ENCODE data around the gene IFI27.

IFI27 gene

DNA sequence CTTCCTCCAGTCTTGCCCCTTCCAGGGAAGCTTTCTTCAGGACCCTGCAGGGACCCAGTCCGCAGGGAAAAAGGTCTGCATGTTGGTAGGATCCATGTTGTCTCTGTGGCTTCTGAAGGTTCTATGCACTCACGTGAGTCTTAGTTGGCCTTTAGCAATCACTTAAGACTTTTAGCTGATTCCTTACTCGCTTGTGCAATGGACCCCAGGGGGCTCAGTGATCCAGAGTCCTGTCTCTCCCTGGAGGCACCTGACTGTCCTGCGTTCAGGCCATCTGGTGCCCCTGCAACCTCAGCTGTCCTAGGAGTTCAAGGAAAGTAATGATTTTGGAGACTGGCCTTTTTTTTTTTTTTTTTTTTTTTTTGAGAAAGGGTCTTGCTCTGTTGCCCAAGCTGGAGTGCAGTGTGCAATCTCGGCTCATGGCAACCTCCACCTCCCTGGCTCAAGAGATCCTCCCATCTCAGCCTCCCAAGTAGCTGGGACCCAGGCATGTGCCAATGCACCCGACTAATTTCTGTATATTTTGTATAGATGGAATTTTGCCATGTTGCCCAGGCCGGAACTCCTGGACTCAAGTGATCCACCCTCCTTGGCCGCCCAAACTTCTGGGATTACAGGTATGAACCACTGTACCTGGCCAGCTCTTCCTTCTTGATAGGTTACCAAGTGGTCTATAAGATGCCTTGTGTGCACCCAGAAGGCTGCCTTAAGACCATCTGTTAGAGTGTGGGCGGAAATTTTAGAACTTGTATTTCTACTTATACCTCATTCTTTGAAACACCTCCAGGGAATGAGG is 14.2 kb downstream of the IFI27 start:
- DNase-seq (ENCODE audit: low read depth) = no peak

DNA sequence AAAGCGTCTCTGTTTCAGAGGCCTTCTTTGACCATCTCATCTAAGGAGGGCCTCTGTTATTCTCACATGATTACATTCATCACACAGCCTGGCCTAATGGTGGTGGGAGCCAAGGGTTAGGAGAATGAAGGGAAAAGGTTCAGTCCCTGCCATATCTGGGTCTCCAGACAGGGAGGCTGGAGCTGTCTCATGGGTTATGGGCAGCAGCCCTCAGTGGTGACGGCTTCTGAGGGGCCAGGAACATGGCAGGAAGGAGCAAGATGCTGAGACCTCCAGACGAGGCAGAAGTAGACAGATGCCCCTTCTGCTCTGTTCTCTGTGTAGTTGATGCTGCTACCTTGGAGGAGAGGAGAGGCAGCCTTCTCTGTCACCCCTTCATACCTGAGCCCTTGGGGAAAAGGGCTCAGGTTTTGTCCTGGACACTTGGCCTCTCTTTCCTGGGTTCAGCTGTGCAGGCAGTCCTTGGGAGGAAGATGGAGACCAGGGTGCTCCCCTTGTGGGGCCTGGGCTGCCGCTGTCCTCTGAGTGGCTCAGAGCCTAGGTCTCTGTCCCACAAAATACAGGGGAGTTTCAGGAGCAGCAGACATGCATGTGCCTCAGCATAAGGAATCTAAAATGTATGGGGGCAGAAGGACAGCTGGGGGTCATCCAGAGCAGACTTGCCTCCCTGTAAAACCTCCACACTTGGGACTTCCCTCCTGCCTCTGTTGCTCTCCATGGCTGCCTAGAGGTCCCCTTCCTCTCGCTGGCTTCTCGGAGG is 15.3 kb downstream of the IFI27 start:
- DNase-seq (ENCODE audit: low read depth) = no peak

DNA sequence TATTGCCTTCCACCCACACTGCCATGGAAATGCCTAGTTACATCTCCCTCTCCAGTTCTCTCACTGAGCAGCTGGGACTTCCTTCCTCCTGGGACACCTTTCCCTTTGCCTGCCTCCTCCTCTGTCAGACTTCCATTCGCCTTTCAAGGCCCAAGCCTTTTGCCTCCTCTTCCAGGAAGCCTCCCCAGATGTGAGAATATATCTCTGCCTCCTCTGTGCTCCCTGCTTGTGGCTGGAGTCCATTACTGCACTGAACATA is 15.8 kb downstream of the IFI27 start:
- no peak for DNase-seq (ENCODE audit: low read depth)

DNA sequence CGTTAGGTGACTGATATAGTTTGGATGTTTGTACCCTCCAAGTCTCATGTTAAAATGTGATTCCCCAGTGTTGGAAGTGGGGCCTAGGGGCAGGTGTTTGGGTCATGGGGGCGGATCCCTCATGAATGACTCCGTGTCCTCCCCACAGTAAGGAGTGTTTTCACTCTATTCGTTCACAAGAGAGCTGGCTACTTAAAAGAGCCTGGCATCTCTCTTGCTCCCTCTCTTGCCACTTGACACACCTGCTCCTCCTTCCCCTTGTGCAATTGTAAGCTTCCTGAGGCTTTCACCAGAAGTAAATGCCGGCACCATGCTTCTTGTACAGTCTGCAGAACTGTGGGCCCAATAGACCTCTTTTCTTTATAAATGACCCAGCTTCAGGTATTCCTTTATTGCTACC is 16.3 kb downstream of the IFI27 start:
- DNase-seq (ENCODE audit: low read depth) = no peak

DNA sequence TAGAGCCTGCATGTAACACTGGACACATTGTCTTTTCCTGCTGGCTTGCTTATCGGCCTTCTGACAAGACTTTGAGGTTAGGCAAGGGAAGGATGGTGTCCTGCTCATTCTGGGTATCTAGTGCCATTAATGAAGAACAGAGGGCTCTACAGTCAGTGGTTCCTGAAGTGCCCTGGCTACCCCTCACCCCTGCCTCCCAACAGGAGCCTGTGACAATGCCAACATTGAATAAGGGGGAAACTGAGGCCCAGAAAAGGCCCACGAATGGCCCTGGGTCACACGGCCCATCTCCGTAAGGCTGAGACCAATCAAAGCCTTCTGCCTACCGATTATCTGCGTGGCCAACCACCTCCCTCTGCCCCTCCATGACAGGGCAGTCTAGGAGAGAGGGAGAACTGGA is 16.8 kb downstream of the IFI27 start:
- DNase-seq (ENCODE audit: low read depth) = no peak

DNA sequence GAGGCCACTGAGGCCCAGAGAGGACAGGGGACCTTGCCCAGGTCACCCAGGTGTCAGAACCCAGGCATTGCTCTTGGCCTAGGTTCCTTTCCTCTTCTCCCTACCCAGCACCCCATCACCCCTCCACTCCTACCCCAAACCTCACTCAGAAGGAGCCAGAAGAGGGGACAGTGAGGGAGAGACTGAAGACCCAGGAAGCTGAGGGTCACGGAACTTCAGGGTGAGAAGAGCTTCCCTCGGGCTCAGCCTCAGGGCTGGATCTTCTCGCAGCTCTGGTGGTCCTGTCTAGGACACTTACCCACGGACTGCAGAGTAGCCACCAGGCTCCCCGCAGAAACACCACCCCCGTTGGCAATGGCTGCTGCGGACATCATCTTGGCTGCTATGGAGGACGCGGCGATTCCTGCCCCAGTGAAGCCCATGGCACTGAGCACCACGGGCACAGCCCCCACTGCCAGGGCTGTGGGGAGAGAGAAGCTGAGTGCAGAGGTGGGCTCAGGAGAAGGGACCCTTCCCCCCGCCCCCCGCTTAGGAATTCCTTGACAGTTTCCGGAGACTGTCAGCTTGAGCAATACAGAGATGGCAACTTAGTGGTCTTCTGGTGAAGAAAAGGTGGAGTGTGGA is 17.8 kb downstream of the IFI27 start:
- DNase-seq (ENCODE audit: low read depth) = no peak

DNA sequence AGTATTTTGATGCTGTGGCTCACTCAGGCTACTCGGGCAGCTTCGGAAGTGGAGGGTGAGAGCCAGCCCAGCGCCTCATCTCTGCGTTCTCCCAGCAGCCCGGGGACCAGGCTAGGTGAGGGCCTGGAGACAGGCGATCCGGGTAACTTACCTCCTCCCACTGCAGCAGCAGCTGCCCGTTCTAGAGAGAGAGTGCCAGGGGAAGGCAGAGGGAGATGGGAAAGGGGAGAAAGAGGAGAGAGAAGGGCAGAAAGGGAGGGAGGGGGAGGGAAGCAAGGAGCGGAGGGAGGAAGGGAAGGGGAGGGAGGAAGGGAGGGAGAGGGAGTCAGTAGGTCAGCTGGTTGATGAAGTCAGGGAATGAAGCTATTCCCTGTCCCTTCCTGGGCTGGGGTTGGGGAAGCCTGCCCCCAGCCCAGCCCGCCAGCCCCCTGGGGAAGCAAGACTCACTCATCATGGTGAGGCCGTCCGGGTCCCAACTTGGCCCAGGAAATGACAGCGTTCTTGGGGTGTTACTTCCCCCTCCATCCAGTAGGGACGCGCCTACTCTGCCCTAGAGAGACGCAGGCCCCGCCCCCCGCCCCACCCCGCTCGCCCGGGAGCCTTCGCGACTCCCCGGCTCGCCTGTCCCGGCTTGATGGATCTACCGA is 18.7 kb downstream of the IFI27 start, which contains the start of gene IFI27L2:
IFI27L2 (minus strand) TSS at position 494 of the 647 bp plus-strand sequence; CDS start at position 454, 40 bp downstream.
- peak; percentile 52 for DNase-seq (ENCODE audit: low read depth)

DNA sequence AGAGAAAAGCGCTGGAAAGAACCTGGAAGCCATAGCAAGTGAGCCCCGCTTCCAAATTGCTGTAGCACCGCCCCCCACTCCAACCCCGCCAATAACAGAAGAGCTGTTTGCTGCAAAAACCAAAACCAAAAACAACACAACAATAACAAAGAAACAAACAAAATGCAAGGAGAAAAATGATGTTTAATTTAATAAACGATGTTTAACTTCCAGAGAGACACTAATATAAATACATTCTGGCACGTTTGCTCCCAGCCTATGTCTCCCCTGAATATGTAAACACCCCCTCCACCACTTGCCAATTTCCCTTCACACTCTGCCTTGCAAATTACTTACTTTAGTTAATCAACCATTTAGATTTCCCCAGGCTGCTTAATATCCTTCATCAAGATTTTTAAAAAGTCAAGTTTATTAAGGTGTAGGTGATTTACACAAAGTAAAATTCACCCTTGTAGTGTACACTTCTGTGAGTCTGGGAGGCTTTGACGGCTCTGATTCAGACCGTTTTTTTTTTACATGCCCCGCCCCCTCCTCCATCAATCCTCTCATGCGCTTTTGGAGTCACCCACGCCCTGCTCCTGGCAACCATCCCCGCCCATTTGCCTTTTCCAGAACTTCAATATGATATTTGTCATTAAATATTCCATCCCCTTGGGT is 19.4 kb downstream of the IFI27 start:
- peak; percentile 7 for DNase-seq (ENCODE audit: low read depth)

DNA sequence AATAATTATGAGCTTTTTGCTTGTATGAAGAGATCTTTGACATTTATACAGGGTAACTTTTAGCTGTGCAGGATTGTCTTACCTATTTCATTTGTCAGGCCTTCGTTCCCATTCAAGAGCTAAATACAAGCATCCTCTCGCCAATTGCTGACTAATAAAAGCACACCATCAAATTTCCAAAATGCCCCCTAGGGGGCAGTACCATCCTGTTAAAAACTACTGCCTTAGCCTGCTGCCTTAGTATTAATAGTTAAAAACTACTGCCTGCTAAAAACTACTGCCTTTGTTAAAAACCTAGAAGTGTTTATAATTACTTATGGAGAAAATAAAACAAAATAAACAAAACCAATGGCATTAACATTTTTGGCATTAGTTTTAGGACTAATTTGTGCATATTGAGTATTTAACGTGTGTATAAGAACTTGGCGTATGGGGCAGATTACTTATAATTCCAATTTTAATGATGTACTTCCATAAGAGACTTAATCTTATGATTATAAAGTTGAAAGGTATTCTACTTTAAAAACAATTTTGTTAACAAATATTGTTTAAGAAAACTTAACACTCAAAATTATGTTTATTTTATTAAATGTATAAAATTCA is 21.9 kb downstream of the IFI27 start:
- DNase-seq (ENCODE audit: low read depth) = peak; percentile 42

DNA sequence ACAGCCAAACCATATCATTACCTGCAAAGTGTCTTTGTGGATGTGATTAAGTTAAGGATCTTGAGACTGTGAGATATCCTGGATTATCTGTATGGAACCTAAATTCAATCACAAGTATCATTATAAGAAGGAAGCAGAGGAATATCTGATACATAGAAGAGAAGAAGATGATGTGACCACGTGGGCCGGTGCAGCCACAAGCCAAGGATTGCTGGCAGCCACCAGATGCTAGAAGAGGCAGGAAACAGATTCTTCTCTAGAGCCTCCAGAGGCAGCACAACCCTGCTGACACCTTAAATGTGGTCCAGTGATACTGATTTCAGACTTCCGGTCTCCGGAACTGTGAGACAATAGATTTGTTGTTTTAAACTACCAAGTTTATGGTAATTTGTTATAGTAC is 24.9 kb downstream of the IFI27 start:
- no peak for DNase-seq (ENCODE audit: low read depth)

DNA sequence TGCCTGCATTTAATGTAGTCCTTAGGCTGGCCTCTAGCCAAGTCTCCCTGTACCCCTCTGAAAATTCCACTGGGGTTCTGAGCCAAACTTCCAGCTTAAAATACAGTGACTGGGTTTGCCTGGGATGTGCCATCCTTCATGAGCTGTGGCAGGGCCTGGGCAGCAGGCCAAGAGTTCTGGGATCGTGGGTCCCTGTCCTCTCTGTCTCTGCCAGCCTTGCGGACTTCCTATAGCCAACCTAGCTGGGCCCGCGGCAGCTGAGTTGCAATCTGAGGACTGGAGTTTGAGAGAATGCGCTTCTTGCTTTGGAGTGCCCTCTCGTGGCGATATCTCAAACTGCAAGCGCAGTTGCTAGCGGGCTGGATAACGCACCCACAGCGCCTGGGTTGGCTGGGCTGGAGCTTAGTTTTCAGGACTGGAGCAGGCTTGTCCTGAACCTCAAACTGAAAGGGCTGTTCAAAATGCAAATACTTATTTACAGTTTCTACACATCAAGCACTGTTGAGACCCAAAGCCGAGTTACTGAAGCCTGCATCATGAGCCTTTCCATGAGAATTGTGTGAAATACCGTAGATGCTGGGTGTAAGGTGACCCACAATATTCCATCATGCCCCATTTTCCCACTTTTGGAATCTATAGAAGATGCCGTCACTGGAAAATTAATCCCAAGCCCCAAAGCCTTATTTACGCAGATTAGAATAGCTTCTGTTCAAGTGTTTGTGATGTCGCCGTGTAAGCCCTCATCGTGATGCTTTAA is 26.2 kb downstream of the IFI27 start:
- DNase-seq (ENCODE audit: low read depth) = peak; percentile 73

DNA sequence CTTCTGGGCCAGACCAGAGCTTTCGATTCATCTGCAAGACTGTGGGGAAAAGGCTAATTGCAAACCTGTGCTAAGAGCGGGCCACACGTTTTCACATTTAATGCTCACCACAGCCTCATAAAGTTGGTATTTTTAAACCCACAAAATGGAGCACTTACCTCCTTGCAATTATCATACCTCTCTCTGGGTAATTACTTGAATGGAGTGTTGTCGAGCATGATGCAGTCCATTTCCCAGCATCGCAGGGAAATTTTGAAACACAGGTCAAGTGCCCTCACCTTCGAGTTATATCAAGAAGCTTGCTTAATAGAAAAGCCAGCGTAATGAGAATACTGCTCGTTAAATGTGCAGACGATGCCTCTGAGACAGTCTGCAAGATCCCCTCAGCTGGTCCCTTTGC is 27.7 kb downstream of the IFI27 start:
- DNase-seq (ENCODE audit: low read depth) = no peak

DNA sequence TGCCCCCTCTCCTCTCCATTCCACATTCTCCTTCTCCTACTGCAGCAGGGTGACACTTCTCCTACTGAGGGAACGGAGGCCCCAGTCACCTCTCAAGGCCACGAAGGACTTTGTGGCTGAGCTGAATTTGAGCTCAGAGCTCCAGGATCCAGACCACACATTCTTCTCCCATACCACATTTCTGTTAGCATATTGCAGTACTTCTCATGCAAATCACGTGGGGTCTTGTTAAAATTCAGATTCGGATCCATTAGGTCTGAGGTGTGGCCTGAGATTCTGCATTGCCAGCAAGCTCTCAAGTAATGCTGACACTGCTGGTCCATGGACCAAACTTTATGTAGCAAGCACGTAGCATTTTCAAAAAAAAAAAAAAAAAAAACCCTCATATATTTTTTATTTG is 28.5 kb downstream of the IFI27 start:
- DNase-seq (ENCODE audit: low read depth) = no peak

DNA sequence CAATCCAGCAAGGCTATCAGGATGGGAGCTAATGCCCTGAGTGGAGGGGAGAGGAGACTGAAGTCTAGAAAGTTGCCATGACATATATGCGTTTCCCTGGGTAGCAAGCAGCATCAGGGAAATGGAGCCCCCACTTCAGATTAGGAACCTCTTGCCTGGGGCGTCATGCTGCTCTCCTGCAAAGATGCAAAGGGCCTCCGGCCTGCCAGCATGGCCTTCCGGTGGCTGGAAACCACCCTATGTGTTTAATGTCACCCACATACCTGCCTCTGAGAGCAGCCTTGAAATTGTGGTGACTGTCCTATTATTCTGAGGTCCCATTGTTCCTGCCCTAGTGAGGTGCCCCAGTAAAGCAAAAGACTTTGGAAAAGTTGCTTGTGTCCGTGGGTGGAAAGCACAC is 28.9 kb downstream of the IFI27 start:
- DNase-seq (ENCODE audit: low read depth) = no peak

DNA sequence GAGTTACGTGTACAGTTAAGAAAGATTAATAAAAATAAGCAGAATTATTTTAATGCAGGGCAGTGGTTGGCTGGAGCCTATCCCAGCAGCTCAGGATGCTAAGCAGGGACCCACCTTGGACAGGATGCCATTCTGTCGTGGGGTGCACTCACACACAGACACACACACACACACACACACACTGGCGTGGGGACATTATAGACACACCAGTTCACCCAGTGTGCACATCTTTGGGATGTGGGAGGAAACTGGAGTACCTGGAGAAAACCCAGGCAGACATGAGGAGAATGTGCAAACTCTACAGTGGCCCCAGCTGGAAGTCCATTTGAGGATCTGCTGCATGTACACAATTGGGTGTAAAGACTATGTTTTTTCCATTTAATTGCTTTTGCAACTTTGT is 31.7 kb downstream of the IFI27 start:
- no peak for DNase-seq (ENCODE audit: low read depth)

DNA sequence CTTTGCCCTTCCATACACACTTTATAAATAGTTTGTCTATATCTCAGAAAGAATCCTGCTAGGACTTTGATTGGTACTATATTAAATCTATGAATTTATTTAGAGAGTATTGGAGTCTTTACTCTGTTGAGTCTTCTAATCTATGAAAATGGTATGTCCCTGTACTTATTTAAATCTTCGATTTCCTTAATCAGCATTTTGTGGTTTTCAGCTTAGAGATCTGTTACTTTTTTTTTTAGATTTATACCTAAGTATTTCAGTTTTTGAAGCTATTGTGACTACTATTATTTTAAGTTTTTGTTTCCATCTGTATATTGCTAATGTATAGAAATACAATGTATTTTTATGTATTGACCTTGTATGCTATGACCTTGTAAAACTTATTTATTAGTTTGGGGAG is 32.3 kb downstream of the IFI27 start:
- no peak for DNase-seq (ENCODE audit: low read depth)

DNA sequence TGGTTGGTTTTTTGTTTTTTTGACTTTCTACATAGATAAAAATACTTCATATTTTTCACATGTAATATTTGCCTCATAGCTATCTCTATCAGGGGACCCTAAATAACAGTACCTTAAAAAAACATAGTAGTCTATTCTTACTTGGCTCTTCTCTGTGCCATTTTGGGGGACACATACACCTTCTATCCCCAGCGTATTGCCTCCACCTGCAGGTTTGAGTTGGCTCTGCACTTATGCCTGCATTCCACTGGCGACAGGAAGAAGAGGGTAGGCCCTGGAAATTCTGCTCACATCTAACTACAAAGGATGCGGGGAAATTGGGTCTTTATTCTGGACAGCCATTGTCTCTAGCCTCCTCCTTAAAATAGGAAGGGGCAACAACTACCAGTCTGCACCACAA is 32.7 kb downstream of the IFI27 start:
- no peak for DNase-seq (ENCODE audit: low read depth)

DNA sequence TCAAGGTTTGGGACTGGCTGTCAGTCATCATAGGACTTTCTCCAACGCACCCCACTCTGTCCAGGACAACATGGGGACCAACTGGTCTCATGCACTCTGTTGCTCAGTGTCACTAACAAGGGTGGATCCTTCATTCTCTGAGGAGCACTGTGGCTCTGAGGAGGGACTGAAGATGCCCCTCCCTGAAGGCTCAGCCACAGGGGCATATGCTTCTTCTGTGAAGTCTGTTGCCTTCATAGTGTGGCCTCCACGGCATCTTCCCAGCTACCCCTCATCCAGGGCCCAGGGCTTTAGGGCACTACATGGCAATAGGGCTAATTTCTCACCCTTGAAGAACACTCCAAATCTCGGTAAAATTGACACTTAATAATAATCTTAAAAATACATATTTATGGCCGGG is 33.2 kb downstream of the IFI27 start:
- DNase-seq (ENCODE audit: low read depth) = no peak

DNA sequence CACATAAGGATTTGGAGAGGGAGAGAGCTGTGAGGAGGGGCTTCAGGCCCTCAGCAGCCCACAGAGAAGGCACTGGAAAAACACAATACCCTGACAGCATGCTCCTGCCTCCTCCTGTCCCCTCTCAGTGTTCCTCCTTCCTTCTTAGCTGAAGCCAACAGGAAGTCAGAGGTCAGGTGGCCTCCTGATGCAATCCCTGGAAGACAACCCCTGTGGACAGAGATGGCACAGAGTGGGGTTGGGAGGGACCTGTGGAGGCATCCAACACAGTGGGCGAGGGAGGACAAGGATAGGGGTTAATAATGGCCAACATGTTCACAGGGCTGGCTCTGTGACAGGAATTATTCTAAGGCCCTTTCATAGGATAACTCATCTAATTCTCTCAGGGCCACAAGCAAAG is 34.2 kb downstream of the IFI27 start:
- DNase-seq (ENCODE audit: low read depth) = no peak

DNA sequence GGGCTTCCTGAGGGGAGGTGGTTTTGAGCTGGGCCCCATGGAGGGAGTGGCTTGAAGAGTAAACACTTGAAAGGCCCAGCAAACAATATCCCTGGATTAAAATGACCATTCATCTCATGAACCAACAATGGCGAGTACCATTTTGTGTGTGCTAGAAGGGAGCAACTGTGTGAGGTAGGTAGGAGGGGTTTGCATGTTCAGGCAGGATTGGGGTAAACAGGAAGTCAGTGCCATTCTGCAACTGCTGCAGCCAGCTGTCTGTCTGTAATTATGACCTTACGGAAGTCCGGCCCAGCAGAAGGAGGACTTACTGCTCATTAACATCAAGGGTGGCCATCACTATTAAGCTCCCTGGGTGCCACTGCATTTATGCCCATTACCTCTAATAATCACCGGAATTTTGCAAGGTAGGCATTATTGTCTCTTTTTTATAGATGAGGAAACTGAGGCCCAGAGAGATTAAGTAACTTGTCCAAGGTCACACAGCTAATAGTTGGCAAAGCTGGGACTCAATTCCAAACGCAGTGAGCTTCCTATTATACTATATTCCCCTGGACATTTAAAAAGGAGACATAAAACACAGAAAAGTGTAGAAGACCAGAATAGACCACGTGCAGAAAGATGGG is 35.5 kb downstream of the IFI27 start:
- no peak for DNase-seq (ENCODE audit: low read depth)

DNA sequence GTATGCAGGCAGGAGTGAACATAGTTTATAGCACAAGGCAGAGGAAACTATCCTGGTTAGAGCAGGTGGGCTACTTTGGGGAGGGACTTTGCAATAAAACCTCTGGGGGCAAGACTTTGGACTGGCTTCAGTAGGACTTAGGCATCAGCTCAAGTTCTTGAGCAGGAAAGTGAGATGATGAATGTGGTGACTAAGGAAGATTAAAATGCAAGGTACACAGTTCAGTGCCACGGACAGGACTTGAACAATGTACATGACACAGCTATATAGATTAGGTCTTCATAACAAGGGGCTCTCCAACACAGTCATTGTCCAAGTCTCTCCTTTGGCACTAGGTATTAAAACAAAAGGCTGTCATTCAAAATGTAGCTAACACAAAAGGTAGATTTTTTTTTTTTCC is 42.1 kb downstream of the IFI27 start:
- DNase-seq (ENCODE audit: low read depth) = no peak

All from T follicular helper cell (primary cell).